CD4-positive, alpha-beta T cell treated with Interleukin-4 for 4 hours (primary cell): Measurements from ENCODE around the gene CLPSL2.

Experiments
- DNase-seq: peaks from one replicate; pipeline ENCODE4 v3.0.0-alpha.2; 2020

Gene CLPSL2

DNA sequence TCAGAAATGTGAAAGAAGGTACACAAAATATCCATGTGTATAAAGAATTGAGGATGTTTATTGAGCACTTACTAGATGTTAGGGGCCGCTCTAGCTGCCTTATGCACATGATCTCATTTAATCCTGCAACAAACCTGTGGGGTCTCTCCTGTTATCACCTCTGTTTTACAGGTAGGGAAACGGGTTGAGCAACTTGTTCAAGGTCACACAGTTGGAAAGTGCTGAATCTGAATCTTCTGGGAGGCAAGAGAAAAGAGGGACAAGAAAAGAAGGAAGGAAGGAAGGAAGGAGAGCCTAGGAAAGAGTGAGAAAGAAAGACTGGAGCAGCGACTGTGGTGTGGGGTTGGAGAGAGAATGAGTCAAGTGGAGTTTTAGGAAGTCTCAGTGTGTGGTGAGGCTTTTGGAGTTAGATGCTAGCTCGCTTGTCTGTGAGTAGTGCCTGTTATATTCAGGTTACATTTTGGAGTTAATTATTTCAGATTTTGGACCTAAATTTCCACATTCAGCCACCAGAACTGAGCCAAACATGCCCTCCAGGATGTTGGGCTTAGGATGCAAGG lies 12.1 kb downstream of the CLPSL2 start:
- no peak for DNase-seq

DNA sequence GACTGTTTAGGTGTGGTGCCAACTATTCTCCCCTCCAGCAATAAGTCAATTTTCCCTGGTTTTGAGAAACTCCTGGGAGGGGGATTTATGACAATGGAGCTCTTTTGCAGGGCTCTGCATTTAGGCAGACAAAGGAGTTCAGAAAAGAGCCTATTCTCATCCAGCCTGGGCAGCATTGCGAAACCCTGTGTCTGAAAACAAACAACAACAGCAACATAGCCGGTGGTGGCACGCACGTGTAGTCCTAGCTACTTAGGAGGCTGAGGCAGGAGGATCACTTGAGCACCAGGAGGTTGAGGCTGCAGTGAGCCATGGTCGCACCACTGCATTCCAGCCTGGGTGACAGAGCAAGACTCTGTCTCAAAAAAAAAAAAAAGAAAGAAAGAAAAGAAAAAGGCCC lies 14.3 kb downstream of the CLPSL2 start:
- DNase-seq: no peak

DNA sequence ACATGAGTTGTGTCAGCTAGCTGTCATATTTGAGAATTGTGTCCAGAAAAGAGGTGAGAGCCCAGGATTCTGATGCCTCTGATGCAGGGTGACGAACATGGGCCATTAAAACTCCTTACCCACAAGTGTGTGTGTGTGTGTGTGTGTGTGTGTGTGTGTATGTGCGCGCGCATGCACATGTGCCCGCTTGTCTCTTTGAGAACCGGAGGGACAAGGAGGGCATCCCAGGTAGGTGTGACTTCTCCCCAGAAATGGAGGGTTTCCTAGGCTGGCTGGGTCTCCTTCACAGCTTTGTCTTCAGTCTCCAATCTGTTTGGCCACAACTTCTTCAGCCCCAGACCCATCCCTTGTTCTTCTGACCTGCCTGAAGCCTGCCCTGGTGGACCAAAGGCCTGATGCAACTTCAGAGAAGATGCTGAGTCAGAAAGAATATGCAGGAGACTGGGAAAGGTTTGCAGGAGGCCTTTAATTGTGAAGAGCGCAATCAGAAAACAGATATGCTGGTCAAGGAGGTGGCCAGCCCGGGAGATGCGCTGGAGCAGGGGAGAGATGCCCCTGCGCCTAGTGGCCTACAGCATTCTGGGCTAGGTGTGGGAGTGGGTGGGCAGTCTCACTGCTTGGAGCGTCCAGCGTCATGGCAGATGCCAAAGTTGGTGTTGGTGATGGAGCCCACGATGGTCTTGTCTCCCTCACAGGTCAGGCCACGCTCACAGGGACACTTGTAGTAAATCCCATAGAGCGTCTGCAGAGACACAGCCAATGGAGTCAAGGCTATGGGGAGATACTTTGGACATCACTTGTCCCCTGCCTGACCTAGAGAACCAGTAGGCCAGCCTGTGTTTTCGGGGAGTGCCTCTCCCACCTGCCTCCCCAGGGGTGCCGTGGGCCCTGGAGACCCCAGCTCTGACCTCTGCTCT lies 18.4 kb downstream of the CLPSL2 start:
- DNase-seq: no peak

DNA sequence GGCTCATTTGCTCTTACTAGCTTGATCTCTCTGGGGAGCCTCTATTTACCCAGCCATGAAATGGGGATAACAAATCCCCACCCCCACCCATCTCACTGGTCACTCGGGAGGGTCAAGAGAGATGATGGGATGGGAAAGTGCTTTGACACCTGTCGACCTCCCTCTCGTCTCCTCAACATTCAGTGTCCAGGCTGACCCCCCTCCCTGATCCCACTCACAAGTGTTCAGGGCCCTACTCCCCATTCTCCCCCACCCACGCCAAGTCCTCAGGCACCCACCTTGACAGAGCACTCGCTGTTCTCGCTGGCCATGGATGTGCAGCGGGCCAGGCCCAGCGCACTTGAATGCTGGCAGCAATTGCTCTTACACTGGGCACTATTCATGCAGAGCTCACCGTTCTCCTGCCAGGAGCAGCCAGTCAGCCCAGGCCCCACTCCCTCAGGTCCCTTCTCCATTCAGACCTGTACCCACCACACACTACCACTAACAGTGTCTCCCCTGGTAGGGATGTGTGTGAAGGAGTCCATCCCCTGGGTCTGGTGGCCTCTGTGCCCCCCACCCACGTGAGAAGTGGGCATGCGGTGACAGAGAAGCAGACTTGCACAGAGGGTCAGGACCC lies 19.2 kb downstream of the CLPSL2 start:
- no peak for DNase-seq

DNA sequence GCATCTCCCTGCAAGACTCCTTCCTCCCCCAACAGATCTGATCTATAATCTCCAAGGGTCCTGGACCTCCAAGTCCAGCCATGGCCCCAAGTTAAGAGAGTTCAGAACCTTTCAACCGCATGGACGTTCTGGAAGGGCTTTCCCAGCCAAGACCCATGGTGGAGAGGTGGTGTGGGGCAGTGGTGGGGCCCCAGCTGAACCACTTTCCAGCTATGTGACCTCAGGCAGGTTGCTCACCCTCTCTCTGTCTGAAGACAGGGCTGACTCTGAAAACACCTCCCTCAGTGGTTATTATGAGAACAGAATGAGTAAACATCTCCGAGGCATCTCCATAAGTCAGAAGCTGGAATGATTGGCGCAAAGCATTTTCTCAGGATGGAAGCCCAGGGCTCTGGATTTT lies 19.8 kb downstream of the CLPSL2 start:
- no peak for DNase-seq

DNA sequence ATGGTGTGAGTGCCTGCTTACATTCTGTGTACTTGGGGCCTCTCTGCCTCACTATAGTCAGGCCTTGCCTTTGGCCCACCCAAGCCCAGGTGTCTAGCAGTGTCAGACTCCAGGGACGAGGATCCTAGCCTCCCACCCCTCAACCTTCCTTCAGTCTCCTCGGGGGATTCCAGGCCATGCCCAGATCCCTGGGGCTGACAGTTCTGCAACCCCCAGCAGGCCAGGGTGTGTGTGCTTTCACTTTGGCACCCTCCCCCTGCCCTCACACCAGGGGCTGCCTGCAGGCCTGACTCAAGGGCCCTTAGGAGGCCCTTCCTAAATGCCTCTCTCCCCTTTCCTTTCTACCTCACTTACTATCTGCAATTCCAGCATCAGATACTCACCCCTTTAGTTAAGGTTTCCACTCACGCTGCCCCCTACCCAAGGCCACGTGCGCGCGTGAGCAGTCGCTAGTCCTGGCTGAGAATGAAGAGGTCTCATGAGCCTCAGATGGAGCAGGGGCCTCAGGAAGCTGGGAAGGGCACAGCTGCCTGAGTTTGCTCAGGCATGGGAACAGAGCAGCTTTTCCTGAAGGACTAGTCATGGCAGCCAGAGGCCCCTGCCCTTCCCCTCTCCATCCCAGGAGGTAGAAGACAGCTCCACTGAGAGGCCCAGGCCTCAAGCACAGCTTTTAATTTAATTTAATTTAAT lies 21.6 kb downstream of the CLPSL2 start:
- DNase-seq: no peak

DNA sequence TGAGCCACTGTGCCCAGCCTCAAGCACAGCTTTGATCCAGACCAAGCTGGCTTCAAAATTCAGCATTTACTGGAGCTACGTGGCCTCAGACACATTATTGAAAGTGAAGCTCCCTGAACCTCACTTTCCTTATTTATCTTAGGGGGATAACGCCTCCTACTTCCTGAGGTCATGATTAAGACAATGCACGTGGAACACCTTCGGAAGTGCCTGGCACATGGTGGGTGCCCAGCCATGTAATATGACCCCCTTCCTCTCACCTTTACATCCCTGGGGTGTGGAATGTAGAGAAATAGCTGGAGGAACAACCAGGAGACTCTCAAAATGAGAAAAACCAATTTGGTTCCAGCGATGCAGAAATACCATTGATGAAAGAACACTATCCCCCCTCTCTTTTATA lies 22.3 kb downstream of the CLPSL2 start:
- no peak for DNase-seq

DNA sequence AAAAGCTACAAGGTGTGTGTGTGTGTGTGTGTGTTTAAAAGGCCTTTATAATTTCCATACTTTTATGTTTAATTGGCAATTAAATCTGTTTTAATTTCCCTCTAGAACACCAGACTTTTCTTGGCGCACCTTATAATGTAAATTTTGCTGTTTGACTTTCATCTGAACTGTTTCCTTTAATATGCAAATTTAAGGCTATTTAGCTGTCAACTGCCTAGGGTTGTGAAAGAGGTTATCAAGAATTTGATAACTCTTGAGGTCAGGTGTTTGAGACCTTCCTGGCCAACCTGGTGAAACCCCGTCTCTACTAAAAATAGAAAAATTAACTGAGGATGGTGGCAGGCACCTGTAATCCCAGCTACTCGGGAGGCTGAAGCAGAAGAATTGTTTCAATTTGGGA lies 24.8 kb downstream of the CLPSL2 start:
- no peak for DNase-seq

DNA sequence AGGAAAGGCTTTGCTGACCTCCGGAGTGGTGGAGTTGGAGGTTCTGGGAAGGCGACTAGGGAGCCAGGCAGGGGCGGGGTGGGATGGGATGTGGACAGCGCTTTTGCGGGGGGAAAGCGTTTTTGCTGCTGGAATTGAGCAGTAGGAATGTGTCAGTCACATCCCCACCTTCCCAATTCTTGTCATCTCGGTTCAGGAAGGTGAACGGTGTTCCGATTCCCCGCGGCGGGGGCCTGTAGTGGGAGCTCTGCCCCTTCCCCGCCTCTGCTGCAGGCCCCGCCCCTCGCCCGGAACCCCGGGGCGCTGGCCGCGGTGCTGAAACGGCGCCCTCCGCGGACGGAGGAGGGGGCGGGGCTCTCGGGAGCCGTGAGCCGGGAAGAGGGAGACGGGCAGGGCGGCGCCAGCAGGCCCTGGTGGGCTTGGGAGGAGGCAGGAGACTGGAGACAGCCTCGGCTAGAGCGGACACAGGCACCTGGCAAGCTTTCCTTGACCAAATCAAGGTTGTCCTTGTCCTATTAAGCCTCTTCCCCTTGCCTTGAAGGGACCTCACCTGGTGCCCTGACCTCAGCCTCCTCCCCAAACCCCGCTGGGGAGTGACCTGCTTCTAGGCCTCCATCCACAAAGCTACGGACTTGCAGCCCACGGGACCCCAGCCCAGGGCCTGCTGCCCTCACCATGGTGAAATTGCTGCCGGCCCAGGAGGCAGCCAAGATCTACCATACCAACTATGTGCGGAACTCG lies 28.8 kb downstream of the CLPSL2 start, which contains the start of gene LHFPL5:
Gene LHFPL5, plus strand, starts transcription at position 357 of the 741 bp plus-strand sequence. Its CDS starts 319 bp downstream, at position 676.
- no peak for DNase-seq

DNA sequence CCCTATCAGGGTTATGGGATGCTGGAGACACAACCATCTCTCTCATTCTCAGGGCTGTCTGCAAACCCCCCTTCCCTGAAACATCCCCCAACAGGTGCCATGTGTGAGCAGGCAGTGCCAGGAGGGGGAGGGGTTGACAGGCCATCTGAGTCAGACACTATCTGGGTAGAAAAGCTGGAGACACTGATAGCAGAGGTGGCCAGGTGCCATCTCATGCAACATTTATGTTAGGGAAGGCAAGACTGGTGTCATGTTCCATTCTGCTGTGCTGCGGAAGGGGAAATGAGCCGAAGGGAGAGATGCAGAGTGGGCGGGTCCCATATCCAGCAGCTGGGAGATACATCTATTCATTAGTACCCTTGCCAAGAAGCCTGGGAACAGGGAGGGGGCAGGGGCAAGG lies 32.3 kb downstream of the CLPSL2 start:
- no peak for DNase-seq

DNA sequence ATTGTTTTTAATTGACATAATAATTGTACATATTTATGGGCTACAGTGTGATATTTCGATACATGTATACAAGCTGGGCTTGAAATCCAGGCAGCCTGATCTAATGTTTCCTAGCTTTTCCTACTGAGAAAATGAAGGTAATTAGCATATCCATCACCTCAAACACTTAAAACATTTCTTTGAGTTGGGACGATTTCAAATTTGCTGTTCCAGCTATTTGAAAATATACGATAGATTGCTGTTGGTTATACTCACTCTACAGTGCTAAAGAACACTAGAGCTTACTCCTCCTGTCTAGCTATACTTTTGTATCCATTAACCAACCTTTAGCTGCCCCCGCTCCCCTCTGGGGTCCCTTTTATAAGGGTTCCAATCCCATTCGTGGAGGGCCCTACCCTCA lies 33.4 kb downstream of the CLPSL2 start:
- no peak for DNase-seq

DNA sequence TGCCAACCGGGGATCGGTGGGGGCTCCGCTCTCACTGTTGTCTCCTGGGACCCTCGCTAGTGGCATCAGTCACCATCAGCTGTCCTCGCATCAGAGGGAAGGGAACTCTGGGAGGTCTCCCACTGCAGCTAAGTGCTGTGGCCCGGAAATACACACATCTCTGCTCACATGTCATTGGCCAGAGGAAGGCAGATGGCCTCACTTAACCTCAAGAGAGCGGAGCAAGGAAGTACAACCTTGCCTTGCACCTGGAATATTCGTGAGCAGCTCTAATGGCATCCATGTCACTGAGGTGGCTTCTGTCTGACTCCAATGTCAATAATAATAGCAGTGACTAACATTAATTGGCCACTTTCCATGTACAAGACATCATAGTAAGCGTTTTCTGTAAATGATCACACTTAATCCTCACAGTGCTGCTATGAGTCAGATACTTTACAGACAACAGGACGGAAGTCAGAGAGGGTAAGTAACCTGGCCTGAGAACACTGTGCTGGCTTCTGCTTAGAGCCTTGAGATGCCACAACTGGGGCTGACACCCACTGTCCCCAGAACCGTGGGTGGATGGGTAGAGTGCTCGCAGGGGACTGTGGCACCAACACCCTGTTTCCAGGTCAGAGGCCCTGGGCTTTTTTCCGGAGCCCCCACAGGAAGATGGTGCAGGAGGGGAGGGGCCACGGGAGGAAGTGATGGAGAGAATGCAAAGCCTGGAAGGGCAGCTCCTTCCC lies 34.7 kb downstream of the CLPSL2 start:
- DNase-seq: no peak

DNA sequence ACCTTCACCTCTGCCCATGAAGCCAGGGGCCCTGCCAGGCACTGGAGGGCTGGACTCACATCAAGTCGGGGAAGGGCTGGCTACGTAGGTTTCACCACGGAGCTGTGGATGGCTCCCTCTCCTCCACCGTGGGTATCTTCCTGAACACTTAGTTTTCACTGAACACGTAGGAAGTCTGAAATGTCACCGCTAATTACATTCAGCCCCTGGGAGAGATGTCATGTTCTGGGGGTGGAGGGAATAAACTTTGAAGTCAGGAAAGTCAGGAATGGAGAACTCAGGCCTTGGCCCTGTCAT lies 35.2 kb downstream of the CLPSL2 start:
- no peak for DNase-seq

DNA sequence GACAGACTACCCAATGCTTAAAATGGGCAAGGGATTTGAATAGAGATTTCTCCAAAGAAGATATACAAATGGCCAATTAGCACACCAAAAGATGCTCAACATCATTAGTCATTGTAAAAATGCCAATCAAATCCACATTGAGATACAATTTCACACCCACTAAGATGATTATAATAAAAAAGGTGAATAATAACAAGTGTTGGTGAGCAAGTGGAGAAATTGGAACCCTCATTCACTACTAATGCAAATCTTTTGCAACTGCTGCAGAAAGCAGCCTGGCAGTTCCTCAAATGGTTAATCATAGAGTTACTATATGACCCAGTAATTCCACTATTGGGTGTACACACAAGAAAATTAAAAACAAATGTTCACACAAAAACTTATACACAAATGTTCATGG lies 41.1 kb downstream of the CLPSL2 start:
- DNase-seq: no peak

DNA sequence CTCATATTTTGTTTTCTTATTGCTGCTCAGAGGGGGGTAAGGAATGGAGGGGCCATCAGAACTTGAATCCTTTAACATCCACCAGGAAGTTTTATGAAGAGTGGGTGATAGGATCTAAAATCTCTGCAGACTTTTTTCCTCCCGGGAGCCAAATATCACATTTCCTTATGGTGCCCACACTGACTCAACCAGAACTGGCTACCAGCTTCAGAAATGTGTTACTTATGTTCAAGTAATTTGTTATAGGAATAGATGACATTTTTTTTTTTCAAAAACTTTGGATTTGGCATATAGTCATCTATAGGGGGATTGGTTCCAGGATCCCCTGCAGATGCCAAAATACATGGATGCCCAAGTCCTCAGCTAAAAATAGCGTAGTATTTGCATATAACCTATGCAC lies 47.2 kb downstream of the CLPSL2 start:
- no peak for DNase-seq

DNA sequence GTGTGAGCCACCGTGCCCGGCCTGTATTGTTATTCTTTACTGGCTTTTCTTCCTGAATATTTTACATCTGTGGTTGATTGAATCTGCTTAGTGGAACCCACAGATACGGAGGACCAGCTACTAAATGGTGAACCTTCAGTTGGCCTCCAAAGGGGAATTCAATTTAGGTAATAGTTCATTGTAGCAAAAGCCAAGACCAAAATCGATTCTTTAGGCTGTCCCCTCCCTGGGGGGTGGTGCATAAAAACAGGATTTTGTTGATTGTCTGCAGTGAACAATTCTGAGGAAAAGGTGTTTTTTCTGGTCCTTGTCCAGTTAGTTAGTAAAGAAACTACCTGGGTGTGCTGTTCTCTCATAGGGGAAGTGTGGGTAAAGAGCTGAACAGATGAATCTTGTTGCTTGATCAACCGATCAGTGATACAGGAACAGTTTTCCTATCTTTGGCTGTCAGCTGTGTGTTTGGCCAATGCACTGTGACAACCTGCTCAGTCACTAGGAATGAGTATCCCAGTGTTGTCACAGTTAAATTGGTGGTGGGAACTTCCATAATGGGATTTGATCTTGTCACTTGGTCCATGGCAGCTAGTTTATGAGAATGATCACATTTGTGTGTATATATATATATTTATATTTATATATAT lies 48.3 kb downstream of the CLPSL2 start:
- no peak for DNase-seq
